IPS-11a (cell line): ENCODE results near the gene TRAM2.

Experiments used
- H3K4me3 ChIP-seq: one replicate; pipeline ENCODE4 v1.5.1; 2013; ENCODE audit warnings: low read depth, low read length, control low read depth

The TRAM2 gene

GRCh38 chr6:52533491-52533890 lies 43.4 kb downstream of the TRAM2 start:
- no peak overlapping the region for H3K4me3 ChIP-seq

DNA sequence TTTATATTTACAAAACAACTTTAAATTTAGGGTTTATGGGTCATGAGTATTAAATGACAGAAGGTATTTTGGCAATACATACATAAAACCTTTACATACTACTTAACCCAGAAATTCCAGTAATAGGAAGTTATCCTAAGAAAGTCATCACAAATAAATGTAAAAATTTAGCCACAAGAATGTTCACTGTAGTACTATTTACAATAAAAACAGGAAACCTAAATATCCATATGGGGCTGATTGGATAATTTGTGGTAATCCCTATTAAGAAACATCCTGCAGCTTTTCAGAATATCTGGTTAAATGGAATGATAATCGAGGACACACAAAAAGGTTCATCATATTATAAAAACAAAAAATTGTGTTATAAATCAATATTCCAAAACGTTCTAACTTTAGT lies 44.4 kb downstream of the TRAM2 start:
- no peak overlapping the region for H3K4me3 ChIP-seq

DNA sequence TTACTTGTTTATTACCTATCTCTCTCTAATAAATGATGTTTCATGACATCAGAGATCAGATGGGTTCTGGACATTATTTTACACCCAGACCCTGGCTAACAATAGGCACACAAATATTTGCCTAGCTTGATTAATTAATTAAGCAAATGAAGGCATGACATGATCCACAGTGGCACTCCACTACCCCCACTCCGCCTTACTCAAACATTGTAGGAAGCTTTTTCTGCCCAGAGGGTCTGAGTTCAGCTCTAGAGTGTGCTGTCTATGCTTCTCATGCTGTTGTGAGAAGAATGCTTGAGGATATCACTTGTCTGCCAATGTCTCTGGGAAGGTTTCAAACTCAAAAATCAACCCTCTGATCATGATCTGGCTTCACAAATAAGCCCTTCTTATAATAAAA lies 45.0 kb downstream of the TRAM2 start:
- H3K4me3 ChIP-seq = no peak overlapping the region

- H3K4me3 ChIP-seq = no peak overlapping the region
Measured at GRCh38 chr6:52531396-52531795, 45.5 kb downstream of the TRAM2 start.

DNA sequence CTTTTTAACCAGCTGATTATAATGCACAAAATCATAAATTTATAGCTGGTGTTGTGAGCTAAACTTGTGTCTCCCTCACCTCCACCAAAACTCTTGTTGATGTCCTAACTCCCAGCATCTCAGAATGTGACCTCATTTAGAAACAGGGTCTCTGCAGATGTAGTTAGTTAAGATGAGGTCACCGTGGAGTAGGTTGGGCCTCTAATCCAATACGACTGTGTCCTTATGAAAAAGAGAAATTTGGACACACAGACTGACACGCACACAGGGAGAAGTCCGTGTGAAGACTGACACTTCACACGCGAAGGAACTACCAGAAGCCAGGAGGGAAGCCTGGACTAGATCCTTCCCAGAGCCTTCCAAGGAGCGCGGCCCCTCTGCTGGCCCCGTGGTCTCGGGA lies 46.5 kb downstream of the TRAM2 start:
- H3K4me3 ChIP-seq = no peak overlapping the region

DNA sequence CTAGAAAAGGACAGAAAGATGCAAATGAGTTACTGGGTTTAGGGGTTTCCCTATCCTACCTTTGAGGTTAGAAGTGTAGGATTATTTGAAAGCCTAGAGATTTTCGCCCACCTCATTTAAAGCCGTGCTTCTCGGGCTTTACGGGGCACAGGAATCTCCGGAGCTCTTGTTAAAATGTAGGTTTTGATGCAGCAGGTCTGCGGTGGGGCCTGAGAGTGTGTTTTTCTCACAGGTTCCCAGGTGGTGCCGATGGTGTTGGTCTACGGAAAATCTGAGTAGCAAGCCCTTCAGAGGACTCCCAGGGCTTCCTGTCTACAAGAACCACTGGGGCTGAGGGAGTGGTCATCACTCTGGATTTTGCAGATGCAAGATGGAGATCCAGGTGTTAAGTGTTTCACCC lies 47.5 kb downstream of the TRAM2 start:
- H3K4me3 ChIP-seq = no peak overlapping the region

DNA sequence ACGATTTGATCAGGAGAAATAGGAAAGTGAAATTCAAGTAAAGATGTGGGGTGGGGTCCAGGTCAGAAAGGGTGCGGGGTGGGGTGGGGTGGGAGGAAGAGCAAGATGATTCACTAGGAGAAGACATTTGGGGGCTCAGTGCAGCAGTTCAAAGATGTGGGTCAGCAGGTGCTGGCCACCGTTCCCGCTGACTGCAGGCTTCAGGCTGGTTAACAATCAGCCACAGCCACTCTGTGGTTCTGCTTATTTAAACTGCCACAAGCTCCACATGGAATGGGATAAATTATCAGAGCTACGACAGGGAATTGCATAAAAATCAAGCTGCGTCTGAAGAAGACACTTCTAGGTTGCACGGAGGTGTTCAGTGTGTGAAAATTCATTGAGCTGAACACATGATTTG lies 49.4 kb downstream of the TRAM2 start:
- H3K4me3 ChIP-seq = no peak overlapping the region

DNA sequence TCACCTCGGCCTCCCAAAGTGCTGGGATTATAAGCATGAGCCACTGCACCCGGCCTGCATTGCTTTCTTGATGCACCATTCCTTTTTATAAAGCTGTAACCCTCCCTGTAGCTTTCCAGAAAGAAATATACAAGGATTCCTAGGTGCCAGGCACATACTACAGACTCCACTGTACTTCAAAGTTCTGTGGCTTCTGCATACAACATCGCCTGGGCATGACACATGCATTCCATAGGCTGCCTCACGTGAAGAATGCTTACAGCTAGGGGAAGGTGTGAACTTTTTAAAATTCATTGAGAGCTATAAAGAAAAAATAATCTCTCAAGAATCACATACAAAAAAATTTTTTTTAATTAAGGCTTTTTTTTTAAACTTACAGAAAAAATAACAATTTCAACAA lies 50.2 kb downstream of the TRAM2 start:
- H3K4me3 ChIP-seq = no peak overlapping the region

- H3K4me3 ChIP-seq = no peak overlapping the region
Measured at GRCh38 chr6:52524918-52525317, 51.9 kb downstream of the TRAM2 start.

DNA sequence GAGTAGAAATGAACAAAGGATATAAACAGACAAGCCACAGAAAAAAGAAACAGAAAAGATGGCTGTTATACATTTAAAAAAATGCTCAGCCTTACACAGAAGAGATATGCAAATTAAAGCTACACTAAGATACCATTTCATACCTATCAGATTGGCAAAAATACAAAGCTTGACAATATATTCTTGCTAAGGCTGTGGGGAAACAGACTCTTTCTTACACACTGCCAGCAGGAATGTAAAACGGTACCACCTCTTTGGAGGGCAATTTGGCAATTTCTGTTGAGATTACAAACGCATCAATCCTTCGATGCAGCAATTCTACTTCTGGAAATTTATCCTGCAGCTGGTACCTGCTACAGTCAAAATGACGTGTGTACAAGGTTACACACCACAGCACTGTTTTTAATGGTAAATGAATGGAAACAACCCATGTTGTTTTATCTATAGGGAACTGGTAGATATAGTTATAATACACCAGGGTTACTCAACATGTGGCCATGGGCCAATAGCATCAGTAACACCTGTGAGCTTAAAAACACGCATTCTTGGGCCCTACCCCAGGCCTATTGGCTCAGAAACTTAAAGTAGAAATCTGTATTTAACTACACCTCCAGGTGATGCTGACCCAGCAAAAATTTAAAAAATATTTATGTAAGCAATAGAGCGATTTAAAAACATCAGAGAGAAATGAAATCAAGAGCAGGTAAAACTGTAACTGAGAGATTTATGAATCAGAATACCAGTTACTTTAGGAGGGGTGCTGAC lies 53.3 kb downstream of the TRAM2 start:
- H3K4me3 ChIP-seq = no peak overlapping the region

DNA sequence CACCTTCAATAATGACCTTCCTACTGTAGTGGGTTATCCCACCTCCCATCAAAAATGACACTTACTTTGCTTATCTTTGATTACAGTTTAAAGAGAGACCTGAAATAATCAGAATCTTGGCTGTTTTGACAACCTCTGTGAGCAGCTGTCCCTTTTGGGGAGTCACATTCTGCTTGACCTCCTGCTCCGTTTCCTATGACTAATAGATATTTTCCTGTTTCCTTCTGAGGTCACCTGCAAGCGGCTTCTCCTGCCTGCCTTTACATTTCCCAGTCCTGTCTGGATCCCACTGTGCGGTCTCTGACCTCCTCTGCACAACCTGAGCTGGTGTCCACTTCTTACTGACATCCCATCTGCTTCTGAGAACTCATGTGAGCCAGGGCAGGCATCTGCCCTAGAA lies 54.2 kb downstream of the TRAM2 start:
- no peak overlapping the region for H3K4me3 ChIP-seq

DNA sequence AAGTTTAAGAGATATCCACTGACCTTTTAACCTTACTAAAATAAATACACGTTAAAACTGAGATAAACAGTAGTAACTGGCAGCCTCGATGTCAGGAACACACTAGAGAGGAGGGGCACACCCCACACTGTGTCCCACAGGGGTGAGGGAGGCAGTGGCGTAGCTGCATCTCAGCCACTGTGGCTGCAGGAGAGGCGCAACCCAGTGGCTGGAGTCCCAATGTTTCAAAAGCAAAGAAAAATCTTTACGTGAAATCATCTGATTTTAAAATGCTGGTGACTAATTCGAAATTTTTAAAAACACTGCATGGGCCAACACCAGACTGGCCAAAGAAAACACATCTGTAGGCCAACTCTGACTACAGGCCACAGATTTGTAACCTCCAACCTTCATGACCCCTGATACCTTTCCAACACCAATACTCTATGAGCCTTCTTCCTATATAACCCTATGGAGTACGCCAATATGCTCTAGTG lies 54.7 kb downstream of the TRAM2 start:
- no peak overlapping the region for H3K4me3 ChIP-seq

- no peak overlapping the region for H3K4me3 ChIP-seq
Measured at GRCh38 chr6:52519618-52520017, 57.2 kb downstream of the TRAM2 start.

- H3K4me3 ChIP-seq = no peak overlapping the region
Measured at GRCh38 chr6:52518279-52518945, 58.4 kb downstream of the TRAM2 start.

GRCh38 chr6:52517502-52518278 lies 59.2 kb downstream of the TRAM2 start:
- H3K4me3 ChIP-seq = no peak overlapping the region

DNA sequence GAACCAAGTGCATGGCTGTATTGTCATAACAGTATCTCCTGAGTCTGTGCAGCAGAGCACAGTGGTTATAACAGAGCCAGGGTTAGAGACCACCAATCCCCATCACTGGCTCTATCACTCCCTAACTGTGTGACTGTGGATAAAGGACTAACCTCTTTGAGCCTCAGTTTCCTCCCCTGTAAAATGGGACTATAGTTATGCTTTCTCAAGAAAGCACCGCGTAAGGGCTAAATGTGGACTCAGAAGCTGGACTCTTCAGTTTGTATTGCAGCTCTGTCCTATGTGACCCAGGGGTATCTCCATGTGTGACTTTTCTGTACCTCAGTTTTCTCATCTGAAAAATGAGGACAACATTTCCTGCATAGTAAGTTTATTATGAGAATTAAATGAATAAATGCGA lies 59.9 kb downstream of the TRAM2 start:
- H3K4me3 ChIP-seq = no peak overlapping the region

GRCh38 chr6:52516269-52516668 lies 60.6 kb downstream of the TRAM2 start:
- H3K4me3 ChIP-seq = no peak overlapping the region

DNA sequence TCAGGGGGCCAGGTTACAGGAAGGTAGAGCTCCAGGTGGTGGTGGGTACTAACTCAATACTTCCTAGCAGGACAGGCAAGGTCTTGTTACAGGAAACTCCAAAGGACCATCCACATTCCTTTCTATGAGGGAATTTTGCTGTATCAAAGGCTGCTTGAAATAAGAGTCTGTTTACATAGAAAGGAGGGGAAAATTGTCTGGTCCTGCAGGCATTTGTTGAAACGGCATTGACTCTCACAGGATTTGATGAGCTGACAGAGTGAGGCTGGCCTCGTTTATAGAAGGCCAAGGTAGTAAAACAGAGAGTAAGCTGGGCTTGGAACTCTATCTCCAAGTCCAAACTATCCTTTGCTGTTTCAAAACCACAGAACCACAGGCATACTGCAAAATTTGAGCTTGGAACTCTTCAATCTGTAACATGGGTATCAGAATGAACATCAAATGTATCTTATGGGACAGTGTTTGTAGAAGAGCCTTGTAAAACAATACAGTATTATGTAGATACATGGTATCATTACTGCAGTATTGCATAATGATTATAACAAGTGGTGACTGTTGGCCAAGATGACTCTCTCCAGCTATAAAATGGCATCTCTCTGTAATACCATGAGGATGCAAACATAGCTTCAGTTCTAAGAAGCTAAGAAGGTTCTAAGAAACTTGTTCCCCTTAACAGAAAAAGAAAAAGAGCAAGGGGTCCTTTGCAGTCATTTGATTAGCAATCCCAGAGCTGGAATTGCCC lies 61.5 kb downstream of the TRAM2 start:
- H3K4me3 ChIP-seq = no peak overlapping the region

- H3K4me3 ChIP-seq = no peak overlapping the region
Measured at GRCh38 chr6:52514514-52514913, 62.3 kb downstream of the TRAM2 start.

DNA sequence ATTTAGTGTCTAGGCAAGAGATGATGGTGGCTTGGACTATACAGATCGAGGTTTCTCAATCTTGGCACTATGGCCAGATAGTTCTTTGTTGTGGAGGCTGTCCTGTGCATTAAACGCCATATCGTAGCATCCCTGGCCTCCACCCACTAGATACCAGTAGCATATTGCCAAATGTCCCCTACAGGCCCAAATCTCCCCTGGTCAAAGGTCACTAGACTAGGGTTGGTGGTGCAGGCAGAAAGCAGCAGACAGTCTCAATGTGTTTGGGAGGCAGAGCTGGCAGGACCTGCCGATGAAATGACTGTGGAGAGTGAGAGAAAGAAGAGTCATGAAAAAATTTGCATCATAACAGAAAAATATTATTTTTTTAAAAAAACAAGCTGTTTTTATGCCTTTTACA lies 63.0 kb downstream of the TRAM2 start:
- no peak overlapping the region for H3K4me3 ChIP-seq

GRCh38 chr6:52513464-52513863 lies 63.4 kb downstream of the TRAM2 start:
- H3K4me3 ChIP-seq = no peak overlapping the region
